Upper lobe of left lung (tissue), 6 donors: Measurements from ENCODE around the gene ARL6IP6. TPM values are rescaled to one million over a fixed set of nuclear protein-coding genes. Genes with fewer than 3 reads are reported as not detected.

Experiments used
- ATAC-seq, 2 donors: fragments of 200-7000 bp; cut with Tn5 transposase; one replicate each; pipeline ENCODE4 v1.9.1; 2022; ENCODE audit warnings: mild to moderate bottlenecking in 2 of 2, moderate library complexity in 2 of 2; ENCODE audit not compliant: low FRiP score in 2 of 2
- DNase-seq, 2 donors: peaks; one replicate each; pipeline ENCODE4 v3.0.0-alpha.2; 2019 to 2020
- H3K27ac ChIP-seq, 4 donors: fragments of 200-600 bp; sonication (generic); one replicate each; pipeline ENCODE4 v1.5.1; 2016 to 2019
- H3K27me3 ChIP-seq, 4 donors: fragments of 200-600 bp; sonication (generic); one replicate each; pipeline ENCODE4 v1.5.1; 2017 to 2019
- H3K36me3 ChIP-seq, 4 donors: fragments of 200-600 bp; sonication (generic); one replicate each; pipeline ENCODE4 v1.5.1; 2016 to 2019
- H3K4me1 ChIP-seq, 4 donors: fragments of 200-600 bp; sonication (generic); one replicate each; pipeline ENCODE4 v1.5.1; 2018 to 2019
- H3K4me3 ChIP-seq, 4 donors: fragments of 200-600 bp; sonication (generic); one replicate each; pipeline ENCODE4 v1.5.1; 2017 to 2019; ENCODE audit warnings: mild to moderate bottlenecking in 2 of 4, moderate library complexity in 1 of 4
- H3K9me3 ChIP-seq, 4 donors: fragments of 200-600 bp; sonication (generic); one replicate each; pipeline ENCODE4 v1.5.1; 2018 to 2019
- EP300 ChIP-seq, 4 donors: sonication (generic); formaldehyde crosslinking; IDR thresholded peaks; one replicate each; pipeline ENCODE4 v1.5.1; 2017; ENCODE audit warnings: antibody characterized with exemption in 4 of 4, control low read depth in 2 of 4
- POLR2A ChIP-seq, 4 donors: fragments of 450-650 bp; IDR thresholded peaks; one replicate each; pipeline ENCODE4 v1.5.1; 2016 to 2017; ENCODE audit warnings: antibody characterized with exemption in 4 of 4, mild to moderate bottlenecking in 2 of 4
- POLR2AphosphoS5 ChIP-seq, 2 donors: sonication (generic); formaldehyde crosslinking; IDR thresholded peaks; one replicate each; pipeline ENCODE4 v1.5.1; 2017; ENCODE audit warnings: antibody characterized with exemption in 2 of 2
- WGBS, 2 donors: methylation state at CpG; one replicate each; pipeline ENCODE4 v1.1.5; 2017 to 2018; 5-methylcytosine and 5-hydroxymethylcytosine counted together
- total RNA-seq, 6 donors: library from RNA; depleted of rRNA in 4 of 6; stranded (reverse); fragments of >200 nt in 4 of 6; gene quantifications; one replicate each; pipeline versions ENCODE4 v1.1.0 to v1.2.1, GENCODE V29; 2016 to 2021
- TF ChIP-seq, protein P1 (sequence below), 6 experiments: fragments of 450-650 bp in 4 of 6; fragments of 200-600 bp in 2 of 6; sonication (generic) in 2 of 6; IDR thresholded peaks; one replicate each; pipeline ENCODE4 v1.5.1; 2016 to 2019; ENCODE audit warnings: antibody characterized with exemption in 6 of 6
- donor health status: DM: no; HTN: no; CAD: no; lungs with moderate emphysema.
- donor health status: DM: no; HTN: yes; CAD: no; lungs with severe emphysema.

ARL6IP6 gene
- total RNA-seq, 6 donors from 2014 or later: 7.5 to 27.4 (median 20.0) TPM

DNA sequence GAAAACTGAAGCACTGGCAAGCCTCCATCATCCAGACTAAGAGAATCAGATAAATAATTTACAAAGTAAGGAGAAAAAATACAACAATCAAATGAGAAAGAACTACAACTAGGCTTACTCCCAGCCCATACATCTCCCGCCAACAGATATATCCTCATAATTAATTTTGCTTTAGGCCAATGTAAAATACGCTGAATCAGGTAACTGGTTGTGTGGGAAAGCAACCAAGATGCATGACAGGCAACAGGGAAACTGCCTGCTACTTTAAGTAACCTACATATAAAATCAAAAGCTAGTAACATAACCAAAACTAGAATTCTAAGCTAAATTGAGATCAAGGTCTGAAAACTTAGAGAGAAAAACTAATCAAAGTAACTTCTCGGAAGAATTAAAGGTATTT is 22.7 kb upstream of the ARL6IP6 start:
- no peak for ATAC-seq
- TF ChIP-seq POLR2A (IDR thresholded peaks at IDR 0.05): no peak
- no peak for TF ChIP-seq POLR2AphosphoS5 (IDR thresholded peaks at IDR 0.05)
- TF ChIP-seq, protein P1, sequence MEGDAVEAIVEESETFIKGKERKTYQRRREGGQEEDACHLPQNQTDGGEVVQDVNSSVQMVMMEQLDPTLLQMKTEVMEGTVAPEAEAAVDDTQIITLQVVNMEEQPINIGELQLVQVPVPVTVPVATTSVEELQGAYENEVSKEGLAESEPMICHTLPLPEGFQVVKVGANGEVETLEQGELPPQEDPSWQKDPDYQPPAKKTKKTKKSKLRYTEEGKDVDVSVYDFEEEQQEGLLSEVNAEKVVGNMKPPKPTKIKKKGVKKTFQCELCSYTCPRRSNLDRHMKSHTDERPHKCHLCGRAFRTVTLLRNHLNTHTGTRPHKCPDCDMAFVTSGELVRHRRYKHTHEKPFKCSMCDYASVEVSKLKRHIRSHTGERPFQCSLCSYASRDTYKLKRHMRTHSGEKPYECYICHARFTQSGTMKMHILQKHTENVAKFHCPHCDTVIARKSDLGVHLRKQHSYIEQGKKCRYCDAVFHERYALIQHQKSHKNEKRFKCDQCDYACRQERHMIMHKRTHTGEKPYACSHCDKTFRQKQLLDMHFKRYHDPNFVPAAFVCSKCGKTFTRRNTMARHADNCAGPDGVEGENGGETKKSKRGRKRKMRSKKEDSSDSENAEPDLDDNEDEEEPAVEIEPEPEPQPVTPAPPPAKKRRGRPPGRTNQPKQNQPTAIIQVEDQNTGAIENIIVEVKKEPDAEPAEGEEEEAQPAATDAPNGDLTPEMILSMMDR (IDR thresholded peaks at IDR 0.05): no peak
- no peak for TF ChIP-seq EP300 (IDR thresholded peaks at IDR 0.05)
- H3K27me3 ChIP-seq: no peaks in the 10 kb centered on the region

DNA sequence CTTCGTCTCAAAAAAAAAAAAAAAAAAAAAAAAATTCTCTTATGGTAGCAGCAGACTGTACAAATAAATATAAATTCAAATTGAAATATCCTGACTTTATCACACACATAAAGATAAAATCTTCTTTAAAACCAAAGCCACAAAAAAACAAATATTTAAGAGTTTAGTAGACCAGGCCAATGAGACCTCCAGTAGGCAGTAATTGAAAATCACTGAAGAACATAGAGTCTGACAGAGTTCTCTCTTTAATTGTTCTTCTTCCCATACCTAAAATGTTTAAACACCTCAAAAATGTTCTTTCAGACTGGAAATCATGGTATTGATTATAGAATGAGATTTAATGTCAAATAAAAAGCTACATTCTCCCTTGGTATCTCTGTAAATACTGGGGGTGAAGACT is 21.9 kb upstream of the ARL6IP6 start:
- no peak for ATAC-seq
- H3K27ac ChIP-seq: no peak overlapping the region
- WGBS, 2 donors: 75 to 100% methylated on average over 1 of the region's 1 CpG

More for the DNA sequence above, 22.7 kb upstream of the ARL6IP6 start:
- Histone ChIP-seq H3K9me3 (no peaks in the 10 kb centered on the region), H3K27ac (no peak overlapping the region), H3K36me3 (peaks cover 0 to 18% (median 5%) of the 10 kb centered on the region in 4 donors), H3K4me1 (peaks cover 0 to 18% (median 6%) of the 10 kb centered on the region in 4 donors), H3K4me3 (no peak overlapping the region)
- 96 to 97% methylated on average over 3 of the region's 3 CpGs for WGBS, 2 donors
- DNase-seq: no peak

DNA sequence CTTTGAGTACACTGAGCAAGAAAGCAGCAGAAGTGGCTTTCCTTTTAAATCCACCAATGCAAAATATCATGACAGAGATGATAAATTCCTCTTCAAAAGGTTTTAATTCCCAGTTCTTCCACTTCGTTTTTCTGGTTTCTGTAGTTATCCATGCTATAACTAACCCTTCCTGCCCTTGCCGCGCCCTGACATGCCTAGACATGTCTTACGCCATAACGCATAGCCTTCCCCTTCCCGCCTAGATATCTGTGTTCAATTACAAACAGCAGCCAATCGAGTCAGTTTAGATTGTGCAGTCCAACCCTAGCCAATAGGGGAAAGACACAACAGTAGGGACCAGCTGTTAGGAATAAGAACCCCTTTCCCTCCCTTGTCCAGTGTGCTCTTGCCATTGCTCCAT is 17.2 kb upstream of the ARL6IP6 start:
- Histone ChIP-seq H3K4me3 (no peak overlapping the region), H3K4me1 (peaks cover 0 to 16% (median 7%) of the 10 kb centered on the region in 4 donors), H3K27ac (no peak overlapping the region), H3K27me3 (no peaks in the 10 kb centered on the region), H3K9me3 (no peaks in the 10 kb centered on the region), H3K36me3 (peaks cover 0 to 9% (median 0%) of the 10 kb centered on the region in 4 donors)
- no peak for DNase-seq
- TF ChIP-seq, protein P1 (IDR thresholded peaks at IDR 0.05): no peak
- TF ChIP-seq POLR2AphosphoS5 (IDR thresholded peaks at IDR 0.05) (no peak), POLR2A (IDR thresholded peaks at IDR 0.05) (no peak), EP300 (IDR thresholded peaks at IDR 0.05) (no peak)
- WGBS, 2 donors: 95 to 98% methylated on average over 7 of the region's 7 CpGs
- no peak for ATAC-seq

More for the DNA sequence above, 21.9 kb upstream of the ARL6IP6 start:
- Histone ChIP-seq H3K36me3 (peaks cover 0 to 18% (median 5%) of the 10 kb centered on the region in 4 donors), H3K9me3 (no peaks in the 10 kb centered on the region), H3K4me3 (no peak overlapping the region), H3K4me1 (peaks cover 0 to 18% (median 6%) of the 10 kb centered on the region in 4 donors), H3K27me3 (no peaks in the 10 kb centered on the region)
- TF ChIP-seq POLR2A (IDR thresholded peaks at IDR 0.05) (no peak), EP300 (IDR thresholded peaks at IDR 0.05) (no peak), POLR2AphosphoS5 (IDR thresholded peaks at IDR 0.05) (no peak)
- TF ChIP-seq, protein P1 (IDR thresholded peaks at IDR 0.05): no peak
- DNase-seq: no peak

DNA sequence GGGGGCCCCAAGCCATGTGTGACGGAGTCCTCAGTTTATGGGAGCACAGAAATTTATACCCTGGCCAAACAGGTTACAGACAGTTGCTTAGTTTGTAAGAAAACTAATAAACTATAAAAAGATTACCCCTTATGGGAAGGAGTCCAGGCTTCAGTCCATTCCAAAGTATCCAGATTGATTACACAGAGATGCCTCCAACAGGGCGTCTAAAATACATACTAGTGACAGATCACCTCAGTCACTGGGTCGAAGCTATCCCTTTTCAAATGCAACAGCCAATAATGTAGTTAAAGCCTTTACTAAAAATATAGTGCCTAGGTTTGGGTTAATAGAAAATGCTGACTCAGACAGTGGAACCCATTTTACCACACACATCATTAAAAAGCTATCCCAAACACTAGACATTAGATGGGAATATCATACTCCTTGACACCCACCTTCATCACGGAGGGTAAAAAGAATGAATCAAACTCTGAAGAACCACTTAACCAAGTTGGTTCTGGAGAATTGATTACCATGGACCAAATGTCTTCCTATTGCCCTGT is 11.9 kb upstream of the ARL6IP6 start:
- peaks cover 2 to 15% (median 4%) of the 10 kb centered on the region in 4 donors for H3K4me1 ChIP-seq
- TF ChIP-seq, protein P1 (IDR thresholded peaks at IDR 0.05): no peak
- TF ChIP-seq EP300 (IDR thresholded peaks at IDR 0.05): no peak
- TF ChIP-seq POLR2AphosphoS5 (IDR thresholded peaks at IDR 0.05): no peak
- no peak for TF ChIP-seq POLR2A (IDR thresholded peaks at IDR 0.05)
- WGBS, 2 donors: 92 to 94% methylated on average over 4 of the region's 4 CpGs

DNA sequence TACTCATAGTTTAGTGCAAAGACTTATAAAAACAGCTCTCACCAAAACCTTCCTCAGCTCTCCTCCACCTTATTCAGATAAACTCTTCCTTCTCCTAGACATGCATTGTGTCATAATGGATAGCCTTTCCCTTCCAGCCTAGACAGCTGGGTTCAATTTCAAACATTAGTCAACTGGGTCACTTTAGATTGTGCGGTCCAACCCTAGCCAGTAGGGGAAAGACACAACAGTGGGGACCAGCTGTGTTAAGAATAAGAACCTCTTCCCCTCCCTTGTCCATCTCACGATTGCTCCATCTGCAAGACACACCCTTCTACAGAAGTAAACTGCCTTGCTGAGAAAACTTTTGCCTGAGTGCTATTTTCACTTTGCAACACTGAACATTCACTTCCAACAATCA is 9.7 kb upstream of the ARL6IP6 start:
- Histone ChIP-seq H3K9me3 (no peaks in the 10 kb centered on the region), H3K27ac (no peak overlapping the region), H3K27me3 (no peaks in the 10 kb centered on the region), H3K4me3 (no peak overlapping the region), H3K36me3 (peaks cover 0 to 33% (median 4%) of the 10 kb centered on the region in 4 donors), H3K4me1 (peaks cover 2 to 15% (median 4%) of the 10 kb centered on the region in 4 donors)
- DNase-seq (no peak), ATAC-seq (no peak)
- 98 to 100% methylated on average over 2 of the region's 2 CpGs for WGBS, 2 donors
- TF ChIP-seq POLR2AphosphoS5 (IDR thresholded peaks at IDR 0.05): no peak

More for the DNA sequence above, 11.9 kb upstream of the ARL6IP6 start:
- Histone ChIP-seq H3K27me3 (no peaks in the 10 kb centered on the region), H3K36me3 (peaks cover 0 to 25% (median 0%) of the 10 kb centered on the region in 4 donors), H3K4me3 (no peak overlapping the region), H3K9me3 (no peaks in the 10 kb centered on the region), H3K27ac (no peak overlapping the region)
- DNase-seq (no peak), ATAC-seq (no peak)
